Fibroblast of the aortic adventitia (primary cell): ENCODE data around the gene FDX1. TPM values are rescaled to one million over a fixed set of nuclear protein-coding genes. Genes with fewer than 3 reads are reported as not detected.

ENCODE experiments used
- DNase-seq: peaks from one replicate; pipeline ENCODE4 v3.0.0-alpha.2; 2010; ENCODE audit warnings: low read depth
- H3K4me3 ChIP-seq: 2 replicates; pipeline ENCODE4 v1.5.1; 2011; ENCODE audit warnings: low read depth, mild to moderate bottlenecking, control low read depth, low read length, moderate library complexity
- total RNA-seq: library from RNA; depleted of rRNA; stranded (reverse); fragments of >200 nt; gene quantifications from 2 replicates; pipeline ENCODE4 v1.2.3, GENCODE V29; 2012; ENCODE audit warnings: low replicate concordance
- TF ChIP-seq, protein P1 (sequence below): IDR thresholded peaks from 2 replicates; pipeline ENCODE4 v1.5.1; 2011; ENCODE audit warnings: mild to moderate bottlenecking, low read length, control low read depth, inconsistent platforms; ENCODE audit not compliant: insufficient read depth

The FDX1 gene
- total RNA-seq, 1 donor = 10.8 TPM

DNA sequence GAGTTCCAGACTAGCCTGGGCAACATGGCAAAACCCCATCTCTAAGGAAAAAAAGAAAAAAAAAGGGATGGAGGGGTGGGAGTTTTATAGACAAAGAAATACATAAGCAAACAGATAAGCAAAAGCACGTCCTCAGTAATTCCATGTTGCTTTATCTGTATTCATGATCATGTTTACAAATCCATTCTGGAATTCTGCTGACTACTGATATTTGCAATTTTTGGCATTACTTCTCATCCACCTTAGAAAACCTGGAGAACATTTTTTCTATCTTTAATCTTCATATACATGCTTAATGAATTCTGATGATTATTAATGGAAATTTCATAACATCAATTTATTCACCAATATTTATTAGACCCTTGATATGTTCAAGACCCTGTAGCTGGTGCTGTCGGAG is 1.7 kb upstream of the FDX1 start:
- TF ChIP-seq, protein P1, sequence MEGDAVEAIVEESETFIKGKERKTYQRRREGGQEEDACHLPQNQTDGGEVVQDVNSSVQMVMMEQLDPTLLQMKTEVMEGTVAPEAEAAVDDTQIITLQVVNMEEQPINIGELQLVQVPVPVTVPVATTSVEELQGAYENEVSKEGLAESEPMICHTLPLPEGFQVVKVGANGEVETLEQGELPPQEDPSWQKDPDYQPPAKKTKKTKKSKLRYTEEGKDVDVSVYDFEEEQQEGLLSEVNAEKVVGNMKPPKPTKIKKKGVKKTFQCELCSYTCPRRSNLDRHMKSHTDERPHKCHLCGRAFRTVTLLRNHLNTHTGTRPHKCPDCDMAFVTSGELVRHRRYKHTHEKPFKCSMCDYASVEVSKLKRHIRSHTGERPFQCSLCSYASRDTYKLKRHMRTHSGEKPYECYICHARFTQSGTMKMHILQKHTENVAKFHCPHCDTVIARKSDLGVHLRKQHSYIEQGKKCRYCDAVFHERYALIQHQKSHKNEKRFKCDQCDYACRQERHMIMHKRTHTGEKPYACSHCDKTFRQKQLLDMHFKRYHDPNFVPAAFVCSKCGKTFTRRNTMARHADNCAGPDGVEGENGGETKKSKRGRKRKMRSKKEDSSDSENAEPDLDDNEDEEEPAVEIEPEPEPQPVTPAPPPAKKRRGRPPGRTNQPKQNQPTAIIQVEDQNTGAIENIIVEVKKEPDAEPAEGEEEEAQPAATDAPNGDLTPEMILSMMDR = no peak
- DNase-seq = no peak
- H3K4me3 ChIP-seq = no peak overlapping the region

DNA sequence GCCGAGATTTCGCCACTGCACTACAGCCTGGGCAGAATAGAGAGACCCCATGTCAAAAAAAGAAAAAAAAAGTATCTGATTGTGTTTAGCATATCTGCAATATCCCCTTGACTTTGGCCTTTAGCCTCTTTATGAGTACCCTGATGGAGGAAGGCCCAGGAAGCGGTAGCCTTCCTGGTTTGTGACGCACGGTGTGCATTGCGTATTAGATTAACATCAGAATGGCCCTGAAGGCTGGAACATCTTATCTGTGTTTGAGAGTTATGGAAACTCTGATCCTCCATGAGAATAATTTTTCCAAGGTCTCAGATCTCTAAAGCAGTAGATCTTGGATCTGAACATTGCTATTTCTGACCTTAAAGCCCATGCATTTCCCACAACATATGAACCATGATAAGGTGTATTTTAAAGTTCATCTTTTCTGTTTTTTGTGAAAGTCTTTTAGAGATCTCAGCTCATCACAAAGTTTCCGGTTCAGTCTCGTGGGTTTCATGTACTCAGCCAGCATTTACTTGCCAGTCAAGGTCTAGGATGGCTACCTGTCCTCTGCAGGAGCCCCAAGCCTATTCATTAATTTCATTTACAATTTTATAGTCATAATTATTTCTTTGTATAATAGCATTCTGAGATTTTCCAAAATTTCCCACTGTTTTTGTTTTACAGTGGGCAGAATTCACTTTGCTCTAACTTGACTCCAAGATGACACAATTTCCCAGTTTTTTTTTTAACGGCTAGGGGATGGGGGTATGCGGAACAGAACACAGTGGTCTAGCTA is 605 bp upstream of the FDX1 start:
- DNase-seq = no peak
- TF ChIP-seq, protein P1 = no peak
- peak overlapping the region; percentile 97 for H3K4me3 ChIP-seq

DNA sequence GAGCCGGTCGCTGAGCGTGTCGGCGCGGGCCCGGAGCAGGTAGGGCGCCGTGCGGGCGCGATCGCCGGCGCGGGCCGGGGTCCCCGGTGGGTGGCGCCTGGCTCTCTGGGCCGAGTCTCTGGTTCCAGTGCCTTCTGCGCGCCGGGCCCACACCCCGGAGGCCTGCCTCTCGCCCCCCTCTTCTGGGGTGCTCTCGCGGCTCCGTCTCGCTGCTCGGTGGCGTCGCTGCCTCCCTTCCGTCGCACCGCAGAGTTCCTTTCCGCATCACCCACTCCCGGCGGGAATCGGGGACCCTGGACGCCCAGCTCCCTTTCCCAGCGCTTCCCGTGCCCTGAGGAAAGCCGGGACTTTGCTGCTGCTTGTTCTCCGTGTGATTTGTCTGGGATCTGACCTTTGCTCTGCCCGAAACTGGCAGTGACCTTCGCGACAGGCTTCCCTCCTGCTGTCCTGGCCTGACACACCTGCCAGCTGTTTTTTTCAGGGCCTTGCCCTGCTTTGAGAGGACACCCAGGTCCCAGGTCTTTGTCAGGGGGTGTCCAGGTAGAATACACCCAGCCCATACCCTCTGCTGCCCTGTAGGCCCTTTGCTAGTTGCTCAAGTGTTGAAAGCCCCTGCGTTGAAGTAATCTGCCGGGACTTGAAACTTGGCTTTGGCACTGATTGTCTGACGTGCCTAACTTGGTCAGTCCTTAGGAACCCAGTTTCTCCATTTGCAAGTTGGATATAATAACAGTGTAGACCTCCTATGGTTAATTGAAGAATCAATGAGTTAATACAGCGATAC is 711 bp downstream of the FDX1 start:
- TF ChIP-seq, protein P1 = no peak
- H3K4me3 ChIP-seq = peak overlapping the region; percentile 97
- DNase-seq = peak; percentile 67

DNA sequence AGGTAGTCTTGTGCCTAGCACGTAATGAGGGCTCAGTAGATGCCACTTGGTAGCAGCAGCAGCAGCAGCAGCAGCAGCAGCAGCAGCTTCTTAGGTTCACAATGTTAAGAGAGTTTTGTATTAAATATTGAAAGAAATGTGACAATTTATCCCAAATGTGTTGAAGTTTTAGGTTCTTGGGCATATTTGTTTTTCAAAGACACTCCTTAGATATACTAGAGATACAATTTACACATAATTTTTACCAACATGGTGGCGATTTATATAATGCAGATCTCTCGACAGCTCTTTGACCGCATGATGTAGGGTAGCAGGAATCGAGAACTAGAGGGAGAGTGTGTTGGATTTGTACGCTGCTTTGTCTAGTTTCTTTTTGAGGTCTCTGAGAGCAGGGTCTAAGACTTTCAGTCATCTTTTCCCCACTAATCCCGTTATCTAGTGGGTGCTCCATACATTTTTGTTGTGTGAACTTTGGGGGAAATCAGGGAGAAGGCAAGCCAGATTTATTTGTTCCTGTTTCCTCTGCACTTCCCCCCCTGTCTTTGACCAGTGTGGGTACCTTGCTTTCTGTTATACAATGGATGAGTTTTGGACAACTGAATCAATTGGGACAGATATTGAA is 1.4 kb downstream of the FDX1 start:
- peak; percentile 46 for DNase-seq
- H3K4me3 ChIP-seq = peak overlapping the region; percentile 97
- TF ChIP-seq, protein P1 = no peak

DNA sequence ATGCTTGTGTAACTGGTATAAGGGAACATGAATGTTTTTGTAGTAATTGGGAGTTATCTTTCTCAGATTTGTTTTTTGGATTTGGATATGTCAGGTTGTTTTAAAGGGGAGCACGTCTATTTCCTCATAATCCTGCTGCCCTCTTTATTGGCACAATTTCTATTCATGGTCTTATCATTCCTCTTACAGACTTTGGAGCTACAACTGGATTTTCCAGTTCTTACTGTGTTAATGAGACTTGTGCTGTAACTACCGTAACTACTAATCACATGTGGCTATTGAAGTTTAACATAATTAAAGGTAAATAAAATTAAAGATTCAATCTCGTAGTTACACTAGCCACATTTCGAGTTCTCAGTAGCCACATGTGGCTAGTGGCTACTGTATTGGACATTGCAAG is 1.9 kb downstream of the FDX1 start:
- no peak for DNase-seq
- TF ChIP-seq, protein P1 = no peak
- peak overlapping the region; percentile 97 for H3K4me3 ChIP-seq

DNA sequence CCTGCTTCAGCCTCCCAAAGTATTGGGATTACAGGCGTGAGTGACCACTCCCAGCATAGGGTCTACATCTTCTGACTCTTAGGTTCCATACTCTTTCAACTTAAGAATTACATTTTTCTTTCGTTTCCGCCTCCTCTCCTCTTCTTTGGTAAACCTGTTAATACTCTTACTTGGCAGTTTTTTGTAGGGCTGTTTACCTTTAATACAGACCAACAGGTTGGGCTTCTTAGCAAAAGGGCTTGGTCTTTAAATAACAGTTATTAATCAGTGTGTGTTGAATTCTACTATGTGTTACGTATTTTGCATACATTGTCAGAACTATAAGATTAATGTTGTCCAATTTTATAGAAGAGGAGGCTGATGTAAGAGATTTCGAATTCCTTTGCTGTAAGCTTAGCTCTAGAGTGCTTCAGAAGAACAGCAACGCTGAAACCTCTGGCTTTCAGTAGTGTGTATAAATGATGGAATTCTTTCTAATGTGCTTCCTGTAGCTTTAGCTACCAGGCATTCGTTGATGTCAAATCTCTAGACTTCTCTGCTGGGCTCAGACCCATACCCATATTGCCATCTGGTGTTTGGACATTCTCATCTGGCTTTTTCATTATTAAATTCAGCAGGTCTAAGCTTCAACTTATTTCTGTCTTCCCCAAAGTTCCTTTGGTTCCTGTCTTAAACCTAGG is 3.1 kb downstream of the FDX1 start:
- DNase-seq = peak; percentile 55
- TF ChIP-seq, protein P1 = no peak
- no peak overlapping the region for H3K4me3 ChIP-seq
